HG03039 (cell line): Measurements from ENCODE around the gene COL18A1.
"Not testable (repeated sequence)": the region's sequence is repeated elsewhere in the genome, so short reads cannot be mapped to it uniquely, and the experiment has no call there.

Source experiments
- ATAC-seq: cut with Tn5 transposase; IDR thresholded peaks from one replicate; pipeline ENCODE4 v1.9.1; 2021; ENCODE audit warnings: mild to moderate bottlenecking, moderate library complexity; ENCODE audit not compliant: unreplicated experiment

The COL18A1 gene

DNA sequence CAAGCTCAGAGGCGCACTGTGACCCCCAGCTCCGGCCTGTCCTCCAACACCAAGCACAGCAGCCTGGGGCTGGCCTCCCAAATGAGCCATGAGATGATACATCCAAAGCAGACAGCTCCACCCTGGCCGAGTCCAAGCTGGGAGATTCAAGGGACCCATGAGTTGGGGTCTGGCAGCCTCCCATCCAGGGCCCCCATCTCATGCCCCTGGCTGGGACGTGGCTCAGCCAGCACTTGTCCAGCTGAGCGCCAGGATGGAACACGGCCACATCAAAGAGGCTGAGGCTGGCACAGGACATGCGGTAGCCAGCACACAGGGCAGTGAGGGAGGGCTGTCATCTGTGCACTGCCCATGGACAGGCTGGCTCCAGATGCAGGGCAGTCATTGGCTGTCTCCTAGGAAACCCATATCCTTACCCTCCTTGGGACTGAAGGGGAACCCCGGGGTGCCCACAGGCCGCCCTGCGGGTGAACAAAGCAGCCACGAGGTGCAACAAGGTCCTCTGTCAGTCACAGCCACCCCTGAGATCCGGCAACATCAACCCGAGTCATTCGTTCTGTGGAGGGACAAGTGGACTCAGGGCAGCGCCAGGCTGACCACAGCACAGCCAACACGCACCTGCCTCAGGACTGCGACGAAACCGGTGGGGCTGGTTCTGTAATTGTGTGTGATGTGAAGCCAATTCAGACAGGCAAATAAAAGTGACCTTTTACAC is 108.2 kb downstream of the COL18A1 start:
- no peak for ATAC-seq

DNA sequence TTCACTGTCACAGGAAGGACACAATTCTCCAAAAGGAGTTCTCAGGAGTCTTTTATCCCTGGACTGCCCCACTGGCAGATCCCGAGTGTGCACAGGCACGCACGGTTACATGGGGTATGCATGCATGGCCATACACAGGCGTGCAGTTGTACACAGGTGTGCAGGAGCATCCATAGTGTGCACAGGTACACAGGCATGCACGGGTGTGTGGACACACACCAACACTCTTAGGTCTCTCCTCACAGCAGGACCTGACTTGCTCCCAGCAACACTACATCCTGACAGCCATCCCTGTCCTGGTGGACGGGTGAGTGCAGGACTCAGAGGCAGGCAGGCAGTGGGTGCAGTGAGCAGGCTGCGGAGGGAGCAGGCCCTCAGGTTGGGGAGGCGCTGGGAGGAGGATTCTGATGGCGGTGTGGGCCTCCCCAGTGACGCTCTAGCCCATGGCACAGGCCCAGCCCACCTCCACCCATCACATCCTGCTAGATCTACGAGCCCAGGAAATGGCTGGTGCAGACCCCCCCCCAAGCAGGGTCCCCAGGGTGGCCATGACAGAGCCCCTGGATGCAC is 108.9 kb downstream of the COL18A1 start:
- ATAC-seq, result no peak

GRCh38 chr21:45514311-45515021 is 109.5 kb downstream of the COL18A1 start:
- ATAC-seq, result no peak

- no peak for ATAC-seq
Observed at GRCh38 chr21:45515241-45516061, 110.5 kb downstream of the COL18A1 start.

- ATAC-seq, result no peak
Observed at GRCh38 chr21:45516071-45516670, 111.2 kb downstream of the COL18A1 start.

DNA sequence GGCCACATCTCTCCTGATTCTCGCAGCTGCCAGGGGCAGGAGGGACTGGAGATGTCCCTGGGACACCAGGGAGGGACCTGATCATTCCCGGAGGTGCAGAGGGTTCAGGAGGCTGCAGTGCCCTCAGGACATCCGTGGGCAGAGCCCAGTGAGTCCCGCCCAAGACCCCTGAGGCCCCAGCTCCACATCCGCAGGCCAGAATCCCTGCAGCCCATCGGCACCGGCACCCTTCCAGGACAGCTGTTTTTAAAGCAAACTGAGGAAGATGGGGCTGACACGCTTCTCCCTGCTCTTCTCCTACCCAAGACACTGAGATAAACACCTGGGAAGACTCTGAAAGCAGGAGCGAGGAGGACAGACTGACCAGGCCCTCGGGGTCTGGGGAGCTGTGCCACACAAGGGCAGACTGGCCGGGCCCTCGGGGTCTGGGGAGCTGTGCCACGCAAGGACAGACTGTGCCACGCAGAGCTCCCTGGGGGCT is 111.7 kb downstream of the COL18A1 start:
- ATAC-seq, result no peak

DNA sequence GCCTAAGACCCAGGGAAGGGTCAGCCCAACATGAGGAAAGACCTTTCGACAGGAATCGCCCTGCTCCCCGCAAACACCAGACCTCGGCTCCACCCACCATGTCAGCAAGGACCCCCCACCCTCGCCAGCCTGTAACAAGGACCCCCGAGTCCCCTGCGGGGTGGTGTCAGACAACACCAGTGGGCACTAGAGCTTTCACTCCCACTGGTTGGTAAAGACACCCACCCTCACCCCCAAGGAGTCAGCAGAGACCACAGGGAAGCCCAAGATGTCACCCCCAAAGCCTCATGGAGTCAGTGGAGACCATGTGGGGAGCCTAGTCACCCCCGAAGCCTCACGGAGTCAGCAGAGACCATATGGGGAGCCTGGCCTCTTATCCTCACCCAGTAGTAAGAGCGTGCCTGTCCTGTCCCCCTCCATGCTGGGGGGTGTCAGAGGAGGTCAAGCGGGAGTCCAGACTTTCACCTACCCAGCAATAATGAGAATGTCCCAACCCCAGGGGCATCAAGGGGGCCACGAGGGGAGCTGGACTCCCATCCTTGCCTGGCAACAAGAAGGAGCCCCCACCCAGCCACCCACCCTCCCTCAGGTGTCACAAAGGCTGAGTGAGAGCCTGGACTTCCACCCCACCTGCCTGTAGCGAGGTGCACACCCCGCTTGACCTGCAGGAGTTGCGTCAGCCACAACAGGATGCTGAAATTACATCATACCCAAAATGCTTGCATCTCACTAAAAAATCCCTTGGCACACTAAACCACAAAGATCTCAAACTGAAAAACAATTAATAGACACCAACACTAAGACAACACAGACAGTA is 112.5 kb downstream of the COL18A1 start:
- no peak for ATAC-seq

DNA sequence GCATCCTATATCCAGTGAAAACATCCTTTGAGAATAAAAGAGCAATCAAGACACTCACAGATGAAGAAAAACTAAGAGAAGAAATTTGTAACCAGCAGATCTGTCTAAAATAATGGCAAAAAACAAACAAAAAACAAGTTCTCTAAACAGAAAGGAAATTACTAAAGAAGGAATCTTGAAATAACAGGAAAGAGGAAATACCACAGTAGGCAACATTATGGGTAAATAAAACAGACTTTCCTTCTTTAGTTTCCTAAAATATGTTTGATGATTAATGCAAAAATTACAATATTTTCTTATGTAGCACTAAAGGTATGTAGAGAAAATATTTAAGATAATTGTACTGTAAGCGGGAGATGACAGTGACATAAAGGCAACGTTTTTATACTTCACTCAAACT is 113.8 kb downstream of the COL18A1 start:
- ATAC-seq, result no peak

DNA sequence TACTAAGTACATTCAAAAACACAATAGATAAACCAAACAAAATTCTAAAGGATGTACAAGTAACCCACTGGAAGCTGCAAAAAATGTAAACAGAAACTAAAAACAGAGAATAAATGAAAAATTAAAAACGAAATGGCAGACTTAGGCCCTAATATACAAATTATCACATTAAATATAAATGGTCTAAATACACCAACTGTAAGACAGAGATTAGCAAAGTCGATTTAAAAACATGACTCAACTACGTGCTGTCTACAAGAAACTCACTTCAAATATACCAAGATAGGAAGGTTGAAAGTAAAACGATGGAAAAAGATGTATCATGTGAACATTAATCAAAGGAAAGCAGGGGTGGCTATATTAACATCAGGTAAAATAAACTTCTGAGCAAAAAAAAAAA is 114.2 kb downstream of the COL18A1 start:
- no peak for ATAC-seq

DNA sequence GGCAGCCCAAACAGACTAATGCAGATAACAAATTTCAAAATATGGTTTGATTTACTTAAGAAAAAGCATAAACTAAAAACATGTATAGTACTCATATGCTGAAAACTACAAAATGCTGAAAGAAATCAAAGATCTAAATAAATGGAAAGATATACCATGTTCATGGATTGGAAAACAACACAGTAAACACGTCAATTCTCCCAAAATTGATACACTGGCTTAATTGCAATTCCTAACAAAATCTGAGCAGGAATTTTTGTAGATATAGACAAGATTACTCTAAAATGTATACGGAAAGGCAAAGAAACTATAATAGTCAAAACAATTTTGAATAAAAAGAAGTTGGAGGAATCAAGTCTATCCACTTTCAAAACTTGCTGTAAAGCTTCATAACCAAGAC is 116.3 kb downstream of the COL18A1 start:
- ATAC-seq, result no peak

GRCh38 chr21:45522381-45522780 is 117.4 kb downstream of the COL18A1 start:
- no peak for ATAC-seq

DNA sequence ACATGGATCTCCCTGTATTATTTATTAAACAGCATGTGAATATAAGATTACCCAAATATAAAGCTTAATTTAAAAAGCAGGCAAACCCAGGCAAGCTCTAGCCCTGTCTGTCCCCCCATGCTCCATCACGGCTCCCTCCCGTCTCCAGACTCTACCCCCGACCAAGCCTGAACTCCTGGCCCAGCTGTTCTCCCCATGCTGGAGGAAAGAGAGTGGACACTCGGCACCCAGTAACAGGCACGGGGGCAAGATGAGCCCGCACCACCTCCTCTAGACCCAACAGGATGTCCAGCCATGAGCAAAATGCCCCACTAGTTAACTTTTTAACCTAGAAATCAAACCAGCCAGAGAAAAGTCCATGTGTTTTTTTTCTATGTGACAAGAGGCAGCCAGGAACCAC is 118.0 kb downstream of the COL18A1 start:
- ATAC-seq, result no peak

DNA sequence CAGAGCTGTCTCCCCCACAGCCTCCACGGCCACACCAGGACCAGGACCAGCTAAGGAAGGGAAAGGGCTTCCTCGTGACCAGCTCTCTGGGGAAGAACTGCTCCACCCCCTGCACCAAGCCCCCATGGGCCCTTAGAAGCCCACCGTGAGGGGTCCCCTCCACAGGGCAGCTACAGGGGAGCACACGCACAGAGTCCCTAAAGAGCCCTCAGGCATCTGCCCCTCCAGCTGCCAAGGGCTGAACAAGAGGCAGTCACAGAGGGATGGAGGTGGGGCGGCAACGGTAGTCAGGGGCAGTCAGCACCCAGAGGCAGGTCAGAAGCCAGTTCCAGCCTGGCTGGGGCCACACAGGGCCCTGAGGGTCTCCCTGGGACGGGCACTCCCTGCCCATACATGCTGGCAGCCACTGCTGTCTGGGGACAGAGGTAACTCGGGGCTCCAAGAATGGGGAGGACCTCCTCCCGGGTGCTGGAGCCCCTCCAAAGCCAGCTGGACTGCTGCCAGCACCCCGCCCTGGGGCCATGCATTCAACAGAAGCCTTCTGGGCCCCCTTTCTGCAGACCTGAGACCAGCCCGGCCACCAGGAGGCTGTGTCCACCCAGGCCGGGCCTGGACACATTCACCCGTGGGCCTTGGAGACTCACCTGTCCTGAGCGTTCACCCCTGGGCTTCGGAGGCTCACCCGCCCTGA is 118.6 kb downstream of the COL18A1 start:
- no peak for ATAC-seq

- ATAC-seq, result no peak
Observed at GRCh38 chr21:45524756-45525152, 119.8 kb downstream of the COL18A1 start.

- no peak for ATAC-seq
Observed at GRCh38 chr21:45525153-45525909, 120.4 kb downstream of the COL18A1 start.

- ATAC-seq, result no peak
Observed at GRCh38 chr21:45525910-45526306, 120.9 kb downstream of the COL18A1 start.

- not testable (repeated sequence) for ATAC-seq
Observed at GRCh38 chr21:45527151-45527999, 122.4 kb downstream of the COL18A1 start.
